Vagina (tissue), 2 donors: Measurements from ENCODE around the gene SH3BP2. TPM values are rescaled to one million over a fixed set of nuclear protein-coding genes. Genes with fewer than 3 reads are reported as not detected.
A peak's percentile ranks its signal among the peaks of the same experiment; 100 is the strongest.

Source experiments
- DNase-seq, 2 donors: peaks; one replicate each; pipeline ENCODE4 v3.0.0-alpha.2; 2017; ENCODE audit errors: extremely low spot score in 2 of 2
- H3K27ac ChIP-seq: fragments of 200-600 bp; sonication (generic); one replicate; pipeline ENCODE4 v1.5.1; 2019
- H3K27me3 ChIP-seq: fragments of 200-600 bp; sonication (generic); one replicate; pipeline ENCODE4 v1.5.1; 2019
- H3K36me3 ChIP-seq, 2 donors: fragments of 200-600 bp; sonication (generic); one replicate each; pipeline ENCODE4 v1.5.1; 2017 to 2019
- H3K4me1 ChIP-seq: fragments of 200-600 bp; sonication (generic); one replicate; pipeline ENCODE4 v1.5.1; 2019
- H3K4me3 ChIP-seq, 2 donors: fragments of 200-600 bp; sonication (generic); 1 replicate in 1 of 2; 2 replicates in 1 of 2; pipeline ENCODE4 v1.5.1; 2016 to 2019
- H3K9me3 ChIP-seq: fragments of 200-600 bp; sonication (generic); one replicate; pipeline ENCODE4 v1.5.1; 2019
- CTCF ChIP-seq, 3 experiments: fragments of 450-650 bp in 2 of 3; fragments of 200-600 bp in 1 of 3; sonication (generic) in 1 of 3; IDR thresholded peaks; one replicate each; pipeline ENCODE4 v1.5.1; 2017 to 2019; ENCODE audit warnings: antibody characterized with exemption in 3 of 3, mild to moderate bottlenecking in 2 of 3, moderate library complexity in 2 of 3
- POLR2A ChIP-seq, 2 donors: fragments of 450-650 bp; IDR thresholded peaks; one replicate each; pipeline ENCODE4 v1.6.1; 2017; ENCODE audit warnings: antibody characterized with exemption in 2 of 2, mild to moderate bottlenecking in 2 of 2, moderate library complexity in 2 of 2
- POLR2AphosphoS5 ChIP-seq, 2 donors: sonication (generic); formaldehyde crosslinking; IDR thresholded peaks; one replicate each; pipeline ENCODE4 v1.9.0; 2017; ENCODE audit warnings: antibody characterized with exemption in 2 of 2, mild to moderate bottlenecking in 2 of 2, low read depth in 1 of 2; ENCODE audit not compliant: insufficient read depth in 1 of 2
- intact Hi-C: fragments of 100-400 bp; cut with DNase I; formaldehyde crosslinking; loops from one replicate; pipeline ENCODE4 v1.15.1; 2023
- total RNA-seq: library from RNA; depleted of rRNA; stranded (reverse); fragments of >200 nt; gene quantifications from one replicate; pipeline ENCODE4 v1.2.3, GENCODE V29; 2016

Gene SH3BP2
- total RNA-seq, 1 donor from 2014 or later: 102 TPM

- intact Hi-C loops: no loop called here
- Histone ChIP-seq H3K4me1 (peaks cover 54% of the 10 kb centered on the region), H3K27me3 (no peaks in the 10 kb centered on the region), H3K27ac (peak overlapping the region; percentile 34), H3K4me3 (no peak overlapping the region), H3K36me3 (no peaks in the 10 kb centered on the region), H3K9me3 (no peaks in the 10 kb centered on the region)
- TF ChIP-seq POLR2A (IDR thresholded peaks at IDR 0.05) (no peak), CTCF (IDR thresholded peaks at IDR 0.05) (no peak), POLR2AphosphoS5 (IDR thresholded peaks at IDR 0.05; ENCODE audit: insufficient read depth in 1 of 2, low read depth in 1 of 2) (no peak)
- peak in 1 of 2 donors; percentile 85 for DNase-seq
Measured at GRCh38 chr4:2791518-2792395, 1.1 kb upstream of the SH3BP2 start.

- Histone ChIP-seq H3K4me3 (no peak overlapping the region), H3K9me3 (no peaks in the 10 kb centered on the region), H3K27me3 (no peaks in the 10 kb centered on the region), H3K27ac (peak overlapping the region; percentile 34), H3K36me3 (no peaks in the 10 kb centered on the region), H3K4me1 (peaks cover 54% of the 10 kb centered on the region)
- DNase-seq: no peak
- intact Hi-C loops: no loop called here
- TF ChIP-seq POLR2AphosphoS5 (IDR thresholded peaks at IDR 0.05; ENCODE audit: insufficient read depth in 1 of 2, low read depth in 1 of 2) (no peak), POLR2A (IDR thresholded peaks at IDR 0.05) (no peak), CTCF (IDR thresholded peaks at IDR 0.05) (no peak)
Measured at GRCh38 chr4:2792396-2792710, 532 bp upstream of the SH3BP2 start.

- intact Hi-C loops: no loop called here
- H3K4me1 ChIP-seq: peaks cover 54% of the 10 kb centered on the region
Measured at GRCh38 chr4:2793586-2794485, 951 bp downstream of the SH3BP2 start.

GRCh38 chr4:2794486-2795299 lies 1.8 kb downstream of the SH3BP2 start:
- no peak for DNase-seq

More at GRCh38 chr4:2793586-2794485, 951 bp downstream of the SH3BP2 start:
- Histone ChIP-seq H3K4me3 (peak overlapping the region; percentile 59 to 73), H3K27me3 (no peaks in the 10 kb centered on the region), H3K36me3 (no peaks in the 10 kb centered on the region), H3K9me3 (no peaks in the 10 kb centered on the region), H3K27ac (peak overlapping the region; percentile 90)
- TF ChIP-seq CTCF (IDR thresholded peaks at IDR 0.05) (no peak), POLR2A (IDR thresholded peaks at IDR 0.05) (no peak), POLR2AphosphoS5 (IDR thresholded peaks at IDR 0.05; ENCODE audit: insufficient read depth in 1 of 2, low read depth in 1 of 2) (peak in 1 of 2 donors; percentile 7)
- no peak for DNase-seq

More at GRCh38 chr4:2794486-2795299, 1.8 kb downstream of the SH3BP2 start:
- intact Hi-C loops: no loop called here
- H3K9me3 ChIP-seq: no peaks in the 10 kb centered on the region
- H3K36me3 ChIP-seq: no peaks in the 10 kb centered on the region
- H3K27me3 ChIP-seq: no peaks in the 10 kb centered on the region
- H3K4me3 ChIP-seq: peak overlapping the region; percentile 59 to 73
- TF ChIP-seq POLR2AphosphoS5 (IDR thresholded peaks at IDR 0.05; ENCODE audit: insufficient read depth in 1 of 2, low read depth in 1 of 2) (peak in 1 of 2 donors; percentile 33), CTCF (IDR thresholded peaks at IDR 0.05) (no peak), POLR2A (IDR thresholded peaks at IDR 0.05) (no peak)
- H3K4me1 ChIP-seq: peaks cover 62% of the 10 kb centered on the region
- H3K27ac ChIP-seq: peak overlapping the region; percentile 90
